Left cardiac atrium (tissue), 4 donors: ENCODE results near the gene FHAD1. TPM values are rescaled to one million over a fixed set of nuclear protein-coding genes. Genes with fewer than 3 reads are reported as not detected.

Experiments
- ATAC-seq, 2 donors: fragments of 200-7000 bp; cut with Tn5 transposase; one replicate each; pipeline ENCODE4 v1.9.1; 2020; ENCODE audit warnings: mild to moderate bottlenecking in 2 of 2, moderate library complexity in 2 of 2
- DNase-seq: peaks from one replicate; pipeline ENCODE4 v3.0.0-alpha.2; 2020
- intact Hi-C, 2 donors: fragments of 100-400 bp; cut with DNase I; formaldehyde crosslinking; loops; one replicate each; pipeline versions ENCODE4 v1.14.1 to v1.15.1; 2022 to 2023
- total RNA-seq, 2 donors: library from RNA; stranded (reverse); fragmentation: NEBNext Ultra II Directional; extraction: Animal tissue kit (Norgen Biotek cat#: 25700); gene quantifications; one replicate each; pipeline ENCODE4 v1.2.1, GENCODE V29; 2021
- donor health status: DM: no; HTN: yes; CAD: no.
- donor health status: DM: no; HTN: yes; CAD: no; lungs with severe emphysema.
- donor health status: DM: yes; HTN: yes; CAD: no.
- donor health status: Dilated cardiomyopathy.

FHAD1 gene
- total RNA-seq, 2 donors from 2014 or later, result 0.47 TPM; not detected in 1

GRCh38 chr1:15314328-15315281, 67.6 kb downstream of the FHAD1 start:
- ATAC-seq, result no peak
- DNase-seq, result no peak
- intact Hi-C loops, result no loop called here

GRCh38 chr1:15315815-15316214, 68.8 kb downstream of the FHAD1 start:
- DNase-seq (no peak), ATAC-seq (no peak)
- intact Hi-C loops, result no loop called here

GRCh38 chr1:15316510-15316909, 69.5 kb downstream of the FHAD1 start:
- intact Hi-C loops, result no loop called here
- DNase-seq, result no peak
- no peak for ATAC-seq

- no peak for ATAC-seq
- intact Hi-C loops, result loop anchor here in 1 of 2 donors (10.0 kb wide), 1 partner anchor 185 kb away; no protein-coding TSS in a partner anchor
- DNase-seq, result no peak
Measured at GRCh38 chr1:15320267-15320666, 73.2 kb downstream of the FHAD1 start.

GRCh38 chr1:15321601-15322000, 74.6 kb downstream of the FHAD1 start:
- intact Hi-C loops, result loop anchor here in 1 of 2 donors (10.0 kb wide), 1 partner anchor 183 kb away; no protein-coding TSS in a partner anchor
- no peak for DNase-seq
- no peak for ATAC-seq

GRCh38 chr1:15322648-15323350, 75.8 kb downstream of the FHAD1 start:
- DNase-seq (peak; percentile 36), ATAC-seq (peak; percentile 45 to 56)
- intact Hi-C loops, result loop anchor here (1.0 to 10.0 kb wide), 3 partner anchors 108 to 182 kb away; no protein-coding TSS in a partner anchor

- ATAC-seq (peak; percentile 85), DNase-seq (peak; percentile 73)
- intact Hi-C loops, result loop anchor here (1.0 to 10.0 kb wide), 3 partner anchors 107 to 181 kb away; no protein-coding TSS in a partner anchor
Measured at GRCh38 chr1:15323351-15323988, 76.4 kb downstream of the FHAD1 start.

GRCh38 chr1:15323989-15324868, 77.2 kb downstream of the FHAD1 start:
- DNase-seq, result no peak
- intact Hi-C loops, result loop anchor here (1.0 to 10.0 kb wide), 3 partner anchors 107 to 181 kb away; no protein-coding TSS in a partner anchor
- no peak for ATAC-seq

GRCh38 chr1:15324869-15325335, 77.9 kb downstream of the FHAD1 start:
- intact Hi-C loops, result loop anchor here in 1 of 2 donors (10.0 kb wide), 1 partner anchor 180 kb away; no protein-coding TSS in a partner anchor
- DNase-seq (no peak), ATAC-seq (no peak)

- intact Hi-C loops, result loop anchor here in 1 of 2 donors (10.0 kb wide), 1 partner anchor 179 kb away; no protein-coding TSS in a partner anchor
- ATAC-seq (no peak), DNase-seq (no peak)
Measured at GRCh38 chr1:15325375-15326085, 78.5 kb downstream of the FHAD1 start.

- no peak for ATAC-seq
- intact Hi-C loops, result loop anchor here in 1 of 2 donors (10.0 kb wide), 1 partner anchor 178 kb away; no protein-coding TSS in a partner anchor
- no peak for DNase-seq
Measured at GRCh38 chr1:15326691-15327588, 79.9 kb downstream of the FHAD1 start.

GRCh38 chr1:15328351-15329103, 81.5 kb downstream of the FHAD1 start:
- intact Hi-C loops, result loop anchor here in 1 of 2 donors (10.0 kb wide), 1 partner anchor 176 kb away; no protein-coding TSS in a partner anchor
- peak; percentile 82 for DNase-seq
- peak; percentile 76 to 85 for ATAC-seq

GRCh38 chr1:15329104-15329820, 82.2 kb downstream of the FHAD1 start:
- ATAC-seq (peak; percentile 70 to 75), DNase-seq (peak; percentile 65)
- intact Hi-C loops, result loop anchor here in 1 of 2 donors (10.0 kb wide), 1 partner anchor 176 kb away; no protein-coding TSS in a partner anchor

GRCh38 chr1:15330028-15330427, 83.0 kb downstream of the FHAD1 start:
- DNase-seq (no peak), ATAC-seq (no peak)
- intact Hi-C loops, result no loop called here

- no peak for ATAC-seq
- DNase-seq, result no peak
- intact Hi-C loops, result no loop called here
Measured at GRCh38 chr1:15331180-15331579, 84.2 kb downstream of the FHAD1 start.
